ENCODE data around the gene CFAP20.

CFAP20 gene

DNA sequence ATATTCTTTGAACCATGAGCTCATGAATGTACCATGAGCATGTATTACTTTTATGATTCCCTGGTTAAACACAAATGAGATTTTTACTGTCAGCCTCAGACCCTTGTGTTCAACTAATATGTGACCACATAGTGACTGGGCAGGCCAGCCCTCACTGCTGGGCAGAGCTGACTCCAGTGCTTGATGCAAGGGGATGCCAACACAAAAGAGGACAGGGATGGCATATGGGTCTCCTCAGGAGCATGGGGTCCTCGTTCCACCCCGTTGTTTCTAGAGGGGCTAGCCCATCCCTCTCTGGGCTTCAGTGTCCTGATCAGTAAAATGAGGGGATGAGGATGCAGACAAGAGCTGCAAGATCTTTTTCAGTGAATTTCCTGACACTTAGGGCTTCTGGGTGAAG, 19.3 kb downstream of the CFAP20 start:
- no peak overlapping the region for H3K27ac ChIP-seq
- DNase-seq, result no peak
- TF ChIP-seq, protein P1, sequence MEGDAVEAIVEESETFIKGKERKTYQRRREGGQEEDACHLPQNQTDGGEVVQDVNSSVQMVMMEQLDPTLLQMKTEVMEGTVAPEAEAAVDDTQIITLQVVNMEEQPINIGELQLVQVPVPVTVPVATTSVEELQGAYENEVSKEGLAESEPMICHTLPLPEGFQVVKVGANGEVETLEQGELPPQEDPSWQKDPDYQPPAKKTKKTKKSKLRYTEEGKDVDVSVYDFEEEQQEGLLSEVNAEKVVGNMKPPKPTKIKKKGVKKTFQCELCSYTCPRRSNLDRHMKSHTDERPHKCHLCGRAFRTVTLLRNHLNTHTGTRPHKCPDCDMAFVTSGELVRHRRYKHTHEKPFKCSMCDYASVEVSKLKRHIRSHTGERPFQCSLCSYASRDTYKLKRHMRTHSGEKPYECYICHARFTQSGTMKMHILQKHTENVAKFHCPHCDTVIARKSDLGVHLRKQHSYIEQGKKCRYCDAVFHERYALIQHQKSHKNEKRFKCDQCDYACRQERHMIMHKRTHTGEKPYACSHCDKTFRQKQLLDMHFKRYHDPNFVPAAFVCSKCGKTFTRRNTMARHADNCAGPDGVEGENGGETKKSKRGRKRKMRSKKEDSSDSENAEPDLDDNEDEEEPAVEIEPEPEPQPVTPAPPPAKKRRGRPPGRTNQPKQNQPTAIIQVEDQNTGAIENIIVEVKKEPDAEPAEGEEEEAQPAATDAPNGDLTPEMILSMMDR (IDR thresholded peaks at IDR 0.05; ENCODE audit: low read depth, low read length), result no peak
- H3K27me3 ChIP-seq (ENCODE audit: insufficient read depth, low read depth, severe bottlenecking), result no peaks in the 10 kb centered on the region
- no peak overlapping the region for H3K4me3 ChIP-seq (ENCODE audit: low read depth, low read length)
- H3K9me3 ChIP-seq (ENCODE audit: severe bottlenecking), result no peaks in the 10 kb centered on the region
- H3K36me3 ChIP-seq, result peaks cover 20% of the 10 kb centered on the region

- Histone ChIP-seq H3K9me3 (ENCODE audit: severe bottlenecking) (no peaks in the 10 kb centered on the region), H3K27ac (no peak overlapping the region), H3K36me3 (peaks cover 14% of the 10 kb centered on the region), H3K27me3 (ENCODE audit: insufficient read depth, low read depth, severe bottlenecking) (no peaks in the 10 kb centered on the region), H3K4me3 (ENCODE audit: low read depth, low read length) (no peak overlapping the region)
- DNase-seq, result no peak
- TF ChIP-seq, protein P1 (IDR thresholded peaks at IDR 0.05; ENCODE audit: low read depth, low read length), result no peak
Measured at GRCh38 chr16:58109330-58109729, 19.9 kb downstream of the CFAP20 start.

DNA sequence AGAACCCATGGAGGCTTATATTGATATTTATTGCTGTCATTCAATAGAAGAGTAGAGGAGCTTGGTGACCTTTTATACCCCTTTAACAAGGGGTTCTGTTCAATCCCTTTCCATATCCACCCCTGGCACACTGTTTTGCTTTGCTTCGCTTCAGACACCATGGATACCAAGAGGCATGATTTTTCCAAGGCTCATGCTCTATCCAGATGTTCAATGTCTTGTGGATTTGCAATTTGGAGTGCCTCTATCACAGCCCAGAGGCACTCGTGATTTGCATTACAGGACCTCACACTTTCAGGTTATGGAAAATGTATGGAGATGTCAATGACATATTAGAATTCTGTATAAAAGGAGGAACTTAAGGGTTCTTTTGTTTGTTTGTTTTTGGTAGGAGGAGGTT, 21.5 kb downstream of the CFAP20 start:
- Histone ChIP-seq H3K4me3 (ENCODE audit: low read depth, low read length) (no peak overlapping the region), H3K27ac (no peak overlapping the region), H3K36me3 (no peaks in the 10 kb centered on the region; the same call in 1 of the 2 replicates), H3K9me3 (ENCODE audit: severe bottlenecking) (no peaks in the 10 kb centered on the region), H3K27me3 (ENCODE audit: insufficient read depth, low read depth, severe bottlenecking) (no peaks in the 10 kb centered on the region)
- DNase-seq, result no peak
- TF ChIP-seq, protein P1 (IDR thresholded peaks at IDR 0.05; ENCODE audit: low read depth, low read length), result no peak

- H3K9me3 ChIP-seq (ENCODE audit: severe bottlenecking), result no peaks in the 10 kb centered on the region
- no peak overlapping the region for H3K4me3 ChIP-seq (ENCODE audit: low read depth, low read length)
- no peak for DNase-seq
- H3K27me3 ChIP-seq (ENCODE audit: insufficient read depth, low read depth, severe bottlenecking), result no peaks in the 10 kb centered on the region
- TF ChIP-seq, protein P1 (IDR thresholded peaks at IDR 0.05; ENCODE audit: low read depth, low read length), result no peak
- no peaks in the 10 kb centered on the region for H3K36me3 ChIP-seq
- H3K27ac ChIP-seq, result no peak overlapping the region
Measured at GRCh38 chr16:58107228-58107627, 22.0 kb downstream of the CFAP20 start.

GRCh38 chr16:58105631-58106030, 23.6 kb downstream of the CFAP20 start:
- H3K9me3 ChIP-seq (ENCODE audit: severe bottlenecking), result no peaks in the 10 kb centered on the region
- TF ChIP-seq, protein P1 (IDR thresholded peaks at IDR 0.05; ENCODE audit: low read depth, low read length), result no peak
- H3K27me3 ChIP-seq (ENCODE audit: insufficient read depth, low read depth, severe bottlenecking), result no peaks in the 10 kb centered on the region
- H3K4me3 ChIP-seq (ENCODE audit: low read depth, low read length), result no peak overlapping the region
- H3K36me3 ChIP-seq, result no peaks in the 10 kb centered on the region
- H3K27ac ChIP-seq, result no peak overlapping the region
- no peak for DNase-seq

DNA sequence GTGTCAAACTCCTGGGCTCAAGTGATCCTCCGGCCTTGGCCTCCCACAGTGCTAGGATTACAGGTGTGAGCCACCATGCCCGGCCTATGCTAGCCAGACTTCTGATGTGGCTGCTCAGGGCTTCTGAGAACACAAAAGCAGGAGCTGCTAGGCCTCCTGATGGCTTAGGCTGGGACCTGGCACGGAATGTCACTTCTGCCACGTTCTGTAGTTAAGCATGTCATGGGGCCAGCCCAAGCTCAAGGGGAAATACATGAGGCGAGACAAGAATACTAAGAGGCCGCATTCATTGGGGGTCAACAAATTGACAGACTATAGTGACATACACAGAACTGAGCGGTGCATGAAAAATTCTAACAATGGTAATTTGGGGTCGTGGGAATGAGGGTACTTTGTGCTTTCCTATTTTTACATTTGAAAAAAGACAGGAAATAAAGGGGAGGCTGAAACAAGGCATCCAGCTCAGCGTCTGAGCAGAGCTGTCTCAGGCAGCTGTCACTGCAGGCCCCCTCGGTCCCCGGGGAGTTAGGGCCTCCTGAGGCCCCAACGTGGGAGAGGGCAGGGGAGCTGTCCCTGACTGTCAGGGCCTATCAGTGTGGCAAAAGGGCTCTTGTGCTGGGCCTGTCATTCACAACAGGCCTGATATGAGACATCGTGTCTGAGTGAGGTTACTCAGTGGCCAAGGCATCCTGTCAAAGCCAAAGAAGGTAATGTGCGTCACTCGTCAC, 26.4 kb downstream of the CFAP20 start:
- H3K4me3 ChIP-seq (ENCODE audit: low read depth, low read length), result no peak overlapping the region
- H3K27me3 ChIP-seq (ENCODE audit: insufficient read depth, low read depth, severe bottlenecking), result no peaks in the 10 kb centered on the region
- H3K27ac ChIP-seq, result no peak overlapping the region
- H3K36me3 ChIP-seq, result no peaks in the 10 kb centered on the region
- no peaks in the 10 kb centered on the region for H3K9me3 ChIP-seq (ENCODE audit: severe bottlenecking)
- TF ChIP-seq, protein P1 (IDR thresholded peaks at IDR 0.05; ENCODE audit: low read depth, low read length), result no peak
- no peak for DNase-seq
